HS-5 (cell line): ENCODE measurements around the gene ANO10.
A peak's percentile ranks its signal among the peaks of the same experiment; 100 is the strongest.
"Not testable (repeated sequence)": the region's sequence is repeated elsewhere in the genome, so short reads cannot be mapped to it uniquely, and the experiment has no call there.

Experiments used
- DNase-seq: peaks from one replicate; pipeline ENCODE4 v3.0.0-alpha.2; 2012; ENCODE audit warnings: low read depth

The ANO10 gene

DNA sequence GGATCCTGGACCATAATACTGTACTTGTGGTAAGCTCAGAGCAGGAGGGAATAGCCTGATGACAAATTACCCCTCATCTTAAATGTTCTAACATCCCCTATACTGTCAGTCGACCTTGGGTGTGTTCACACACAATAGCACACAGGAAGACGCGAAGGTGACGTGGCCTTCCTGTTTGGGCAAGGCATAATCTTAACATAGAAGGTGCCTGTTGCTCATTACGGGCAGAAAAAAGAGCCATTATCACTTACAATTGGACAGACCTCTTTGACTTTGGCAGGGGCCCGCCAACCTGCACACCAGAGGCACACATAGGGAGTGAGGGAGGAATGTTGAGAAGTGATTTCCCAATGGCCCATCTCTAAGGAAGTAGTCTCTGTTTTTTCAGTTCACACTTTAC, 144.2 kb downstream of the ANO10 start:
- DNase-seq = no peak

GRCh38 chr3:43473737-43474136, 148.1 kb downstream of the ANO10 start:
- DNase-seq = no peak

DNA sequence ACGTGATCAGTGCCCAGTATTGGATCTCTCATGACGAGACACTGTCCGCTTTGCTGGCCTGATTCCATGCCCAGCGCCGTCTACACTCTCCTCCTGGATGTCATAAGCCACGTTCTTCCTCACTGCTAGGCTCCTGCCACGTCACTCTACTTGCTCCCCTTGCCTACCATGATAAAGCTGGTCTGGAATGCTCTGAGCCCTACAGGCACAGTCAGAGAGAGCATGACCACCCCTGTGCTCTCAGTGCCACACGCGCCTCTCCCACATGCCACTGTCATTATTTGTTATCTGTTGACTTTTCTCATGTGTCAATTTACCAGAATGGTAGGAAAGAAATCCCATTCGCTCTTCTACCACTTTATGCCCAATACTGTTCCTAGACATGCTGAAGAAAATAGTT, 148.6 kb downstream of the ANO10 start:
- DNase-seq = no peak

DNA sequence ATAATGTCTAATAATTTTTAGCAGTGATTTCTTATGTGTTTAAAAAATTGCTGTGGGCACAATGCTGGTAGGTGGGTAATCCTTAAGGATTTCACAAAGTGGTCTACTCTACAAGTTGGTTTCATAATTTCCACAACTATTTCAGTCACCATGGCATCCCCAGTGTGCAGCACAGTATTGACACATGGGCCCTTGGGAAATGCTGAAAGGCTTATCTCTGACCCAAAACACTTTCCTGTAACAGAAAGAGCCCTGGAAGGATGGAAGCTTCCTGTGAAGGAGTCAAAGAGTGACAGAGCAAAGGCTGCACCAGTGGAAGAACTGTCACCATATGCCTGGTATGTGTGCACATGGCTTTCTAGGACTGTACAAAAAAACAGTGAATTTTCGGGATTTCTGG, 153.7 kb downstream of the ANO10 start:
- no peak for DNase-seq

- DNase-seq = no peak
Observed at GRCh38 chr3:43465109-43465508, 156.7 kb downstream of the ANO10 start.

GRCh38 chr3:43462566-43462965, 159.2 kb downstream of the ANO10 start:
- not testable (repeated sequence) for DNase-seq

DNA sequence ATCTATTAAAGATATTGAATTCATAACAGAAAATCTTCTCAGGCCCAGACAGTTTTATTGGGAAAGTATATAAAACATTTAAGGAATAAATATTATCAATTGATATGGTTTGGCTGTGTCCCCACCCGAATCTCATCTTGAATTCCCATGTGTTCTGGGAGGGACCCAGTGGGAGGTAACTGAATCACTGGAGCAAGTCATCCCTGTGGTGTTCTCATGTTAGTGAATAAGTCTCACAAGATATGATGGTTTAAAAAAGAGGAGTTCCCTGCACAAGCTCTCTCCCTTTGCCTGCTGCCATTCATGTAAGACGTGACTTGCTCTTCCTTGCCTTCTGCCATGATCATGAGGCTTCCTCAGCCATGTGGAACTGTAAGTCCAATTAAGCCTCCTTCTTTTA, 160.5 kb downstream of the ANO10 start:
- no peak for DNase-seq

DNA sequence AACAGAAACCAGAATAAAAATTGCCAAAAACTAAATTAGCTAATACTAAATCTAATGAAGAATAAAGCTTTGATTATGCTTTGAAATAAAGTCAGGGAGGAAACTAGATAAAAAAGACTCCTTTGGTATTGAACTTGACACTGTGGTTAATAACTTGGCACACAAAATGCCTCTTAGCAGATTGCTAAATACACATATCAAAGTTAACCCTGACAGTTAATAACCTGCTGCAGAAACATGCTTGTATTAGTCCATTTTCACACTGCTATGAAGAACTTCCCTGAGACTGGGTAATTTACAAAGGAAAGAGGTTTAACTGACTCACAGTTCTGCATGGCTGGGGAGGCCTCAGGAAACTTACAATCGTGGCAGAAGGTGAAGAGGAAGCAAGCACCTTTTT, 164.8 kb downstream of the ANO10 start:
- not testable (repeated sequence) for DNase-seq

DNA sequence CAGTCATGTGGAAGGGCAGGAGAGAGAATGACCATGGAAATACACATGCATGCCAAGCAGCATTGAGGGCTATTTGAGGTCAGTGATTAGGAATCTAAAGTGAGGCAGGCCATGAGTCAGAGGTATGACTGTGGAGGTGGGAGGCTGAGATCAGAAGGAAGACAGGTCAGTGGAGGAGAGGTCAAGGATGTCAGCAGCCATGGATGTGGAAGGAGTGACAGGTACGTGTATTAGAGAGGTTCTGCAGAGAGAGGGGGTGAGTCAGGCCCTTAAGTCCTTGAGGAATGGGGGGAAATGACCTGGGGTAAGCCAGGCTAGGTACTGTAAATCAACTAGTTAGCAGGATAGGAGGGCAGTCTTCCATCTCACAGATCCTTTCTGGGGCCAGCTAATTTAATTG, 166.6 kb downstream of the ANO10 start:
- DNase-seq = peak; percentile 59

DNA sequence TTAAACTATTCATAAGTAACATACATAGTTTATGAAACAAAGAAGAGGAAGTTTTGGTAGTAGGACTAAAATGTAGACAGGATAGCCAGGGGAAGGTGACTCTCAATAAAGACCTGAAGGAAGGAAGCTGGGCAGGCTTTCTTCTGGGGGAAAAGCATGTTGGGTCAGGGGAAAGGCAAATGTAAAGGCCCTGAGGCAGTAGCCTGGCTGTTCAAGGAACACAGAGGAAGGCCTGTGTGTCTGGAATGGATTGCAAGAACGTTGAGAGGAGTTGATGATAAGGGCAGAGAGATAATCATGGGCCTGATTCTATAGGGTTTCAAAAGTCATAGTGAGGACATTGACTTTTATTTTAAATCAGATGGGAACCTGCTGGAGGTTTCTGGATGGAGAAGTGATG, 167.8 kb downstream of the ANO10 start:
- DNase-seq = no peak

DNA sequence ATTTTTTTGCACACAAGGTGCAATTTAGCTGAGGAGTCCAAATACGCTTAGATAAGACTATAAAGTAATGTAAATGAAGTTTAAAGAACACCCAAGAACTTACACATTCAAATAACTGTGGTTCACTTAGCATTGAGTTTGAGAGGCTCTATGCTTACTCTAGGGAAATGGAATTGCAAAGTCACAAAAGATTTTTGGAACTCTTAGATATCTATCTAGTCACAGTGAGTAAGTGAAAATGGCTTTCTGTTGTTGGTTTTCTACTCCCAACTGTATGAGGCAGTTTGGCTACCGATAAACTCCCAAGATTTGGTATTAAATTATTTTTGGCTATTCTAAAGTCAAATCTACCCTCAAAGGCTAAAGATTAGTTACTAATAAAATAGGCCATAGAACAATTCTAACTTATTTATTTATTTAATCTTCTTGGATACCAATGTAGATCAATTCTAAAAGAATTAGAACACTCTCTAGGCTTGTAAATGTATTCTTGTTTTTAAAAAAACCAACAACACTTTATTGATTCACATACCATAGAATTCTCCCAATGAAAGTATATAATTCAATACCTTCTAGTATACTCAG, 170.0 kb downstream of the ANO10 start:
- DNase-seq = no peak

GRCh38 chr3:43448098-43448497, 173.7 kb downstream of the ANO10 start:
- no peak for DNase-seq

DNA sequence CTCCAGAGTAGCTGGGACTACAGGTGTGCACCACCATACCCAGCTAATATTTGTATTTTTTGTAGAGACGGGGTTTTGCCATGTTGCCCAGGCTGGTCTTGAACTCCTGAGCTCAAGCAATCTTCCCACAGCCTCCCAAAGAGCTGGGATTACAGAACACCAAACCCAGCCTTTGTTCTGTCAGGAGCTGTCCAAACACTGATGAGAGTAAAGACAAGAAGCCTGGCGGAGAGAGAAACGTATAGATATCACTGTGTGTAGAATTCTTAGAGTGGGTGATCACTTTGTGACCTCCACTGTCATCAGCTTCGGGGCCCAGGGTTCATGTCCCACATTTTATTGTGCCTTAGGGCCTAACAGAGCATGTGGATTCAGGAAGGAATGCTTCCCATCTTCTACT, 176.0 kb downstream of the ANO10 start:
- DNase-seq = no peak

DNA sequence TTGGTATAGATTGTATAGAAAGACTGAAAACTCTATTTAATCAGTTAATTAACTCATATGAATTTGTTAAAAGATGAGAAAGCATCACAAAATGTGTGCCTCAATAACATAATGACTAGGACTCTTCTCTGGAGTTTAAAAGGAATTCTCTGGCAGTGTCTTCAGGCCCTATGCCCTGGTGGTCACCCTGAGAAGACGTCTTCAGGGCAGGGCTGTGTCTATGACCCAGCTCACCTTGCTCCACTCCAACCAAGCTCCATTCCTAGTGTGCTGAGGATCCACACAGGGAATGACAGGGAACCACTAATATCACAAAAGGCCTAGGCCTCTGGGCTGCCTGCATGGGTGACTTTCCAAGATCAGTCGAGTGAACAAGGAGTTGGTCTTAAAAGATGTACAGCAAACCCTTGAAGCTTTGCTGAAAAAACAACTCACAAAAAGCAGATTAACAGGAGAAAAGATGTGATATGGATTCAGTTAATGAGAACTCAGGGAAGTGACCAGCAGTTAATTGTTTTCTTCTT, 178.9 kb downstream of the ANO10 start:
- no peak for DNase-seq

GRCh38 chr3:43436507-43437140, 185.2 kb downstream of the ANO10 start:
- no peak for DNase-seq

- DNase-seq = no peak
Observed at GRCh38 chr3:43435706-43436105, 186.1 kb downstream of the ANO10 start.

GRCh38 chr3:43434431-43434830, 187.4 kb downstream of the ANO10 start:
- DNase-seq = no peak

GRCh38 chr3:43432462-43432861, 189.3 kb downstream of the ANO10 start:
- DNase-seq = no peak

- DNase-seq = no peak
Observed at GRCh38 chr3:43426388-43426787, 195.4 kb downstream of the ANO10 start.

- DNase-seq = no peak
Observed at GRCh38 chr3:43425829-43426228, 196.0 kb downstream of the ANO10 start.

GRCh38 chr3:43423639-43424038, 198.2 kb downstream of the ANO10 start:
- DNase-seq = no peak

DNA sequence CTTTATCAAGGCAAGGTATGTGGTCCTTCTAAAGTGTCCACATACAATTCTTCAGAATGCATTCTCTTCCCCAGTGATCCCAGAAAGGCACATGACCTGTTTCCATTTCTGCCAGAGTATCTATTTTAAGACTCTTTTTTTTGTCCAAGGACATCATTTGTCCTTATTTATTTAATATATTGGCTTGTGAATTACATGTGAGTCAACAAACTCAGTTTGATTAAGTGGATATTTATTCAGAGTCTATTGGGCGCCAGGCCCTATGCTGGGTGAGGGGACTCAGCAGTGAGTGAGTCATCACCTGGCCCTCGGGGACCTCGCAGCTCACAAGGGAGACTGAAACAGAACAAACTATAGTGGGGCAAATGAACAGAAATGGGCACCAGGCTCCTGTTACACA, 198.7 kb downstream of the ANO10 start:
- DNase-seq = no peak

- DNase-seq = no peak
Observed at GRCh38 chr3:43418601-43419272, 203.1 kb downstream of the ANO10 start.

DNA sequence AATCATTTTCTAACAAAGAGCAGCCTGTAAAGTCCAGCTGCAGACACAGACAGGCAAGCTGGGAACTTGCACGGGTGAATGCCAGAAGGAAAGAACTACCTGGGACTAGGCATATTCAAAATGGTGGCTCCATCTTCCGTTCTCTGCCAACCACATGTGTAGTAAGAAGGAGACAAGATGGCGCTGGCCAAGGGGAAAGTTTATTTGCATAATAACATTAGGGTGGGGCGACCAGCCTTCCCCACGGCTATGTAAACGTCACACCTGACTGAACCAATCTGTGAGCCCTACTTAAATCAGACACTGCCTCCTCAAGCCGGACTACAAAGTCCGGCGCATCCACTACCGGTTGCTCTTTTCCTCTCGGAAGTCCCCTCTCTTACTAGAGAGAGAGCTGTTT, 204.7 kb downstream of the ANO10 start:
- no peak for DNase-seq
